GM19035 (cell line): ENCODE data around the gene PLA2G2E.

ENCODE experiments used
- ATAC-seq: cut with Tn5 transposase; IDR thresholded peaks from one replicate; pipeline ENCODE4 v1.9.1; 2021; ENCODE audit not compliant: unreplicated experiment

PLA2G2E gene, protein sequence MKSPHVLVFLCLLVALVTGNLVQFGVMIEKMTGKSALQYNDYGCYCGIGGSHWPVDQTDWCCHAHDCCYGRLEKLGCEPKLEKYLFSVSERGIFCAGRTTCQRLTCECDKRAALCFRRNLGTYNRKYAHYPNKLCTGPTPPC

DNA sequence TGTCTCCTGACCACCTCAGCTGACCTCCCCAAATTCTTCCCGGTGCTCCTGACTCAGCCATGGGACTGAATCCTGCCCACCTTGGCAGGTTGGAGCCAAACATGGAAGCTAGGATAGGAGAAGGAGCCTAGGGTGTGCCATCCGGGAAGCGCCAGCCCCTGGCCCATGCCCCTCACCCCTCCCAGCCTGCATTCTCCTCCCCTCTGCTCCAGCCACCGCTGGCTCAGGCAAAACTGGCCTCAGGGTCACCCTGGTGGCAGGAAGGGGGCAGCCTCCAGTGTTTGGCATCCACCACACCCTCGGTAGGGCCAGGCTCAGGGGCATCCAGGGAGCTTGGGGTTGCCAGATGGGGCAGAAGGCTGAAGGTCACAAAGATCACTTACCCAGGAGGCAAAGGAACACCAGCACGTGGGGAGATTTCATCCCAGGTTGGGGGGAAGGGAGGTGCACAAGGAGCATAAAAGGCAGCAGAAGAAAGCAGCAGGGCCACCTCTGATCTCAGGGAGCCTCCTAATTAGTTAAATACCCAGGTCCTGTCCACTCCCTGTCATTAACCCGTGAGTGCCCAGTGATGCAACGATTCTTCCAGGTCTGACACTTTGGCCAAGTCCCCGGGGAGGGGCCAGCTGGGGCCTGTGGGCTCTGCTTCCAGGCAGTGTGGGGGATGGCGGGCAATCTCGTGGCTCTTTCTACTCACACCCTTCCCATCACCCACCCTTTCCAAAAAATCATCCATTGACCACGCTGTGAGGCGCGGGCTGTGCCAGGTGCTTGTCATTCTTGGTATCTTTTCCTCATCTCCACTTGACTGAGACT, at the start of gene PLA2G2E:
PLA2G2E (minus strand) TSS at position 481 of the 816 bp plus-strand sequence; CDS start at position 423, 58 bp downstream.
- no peak for ATAC-seq

DNA sequence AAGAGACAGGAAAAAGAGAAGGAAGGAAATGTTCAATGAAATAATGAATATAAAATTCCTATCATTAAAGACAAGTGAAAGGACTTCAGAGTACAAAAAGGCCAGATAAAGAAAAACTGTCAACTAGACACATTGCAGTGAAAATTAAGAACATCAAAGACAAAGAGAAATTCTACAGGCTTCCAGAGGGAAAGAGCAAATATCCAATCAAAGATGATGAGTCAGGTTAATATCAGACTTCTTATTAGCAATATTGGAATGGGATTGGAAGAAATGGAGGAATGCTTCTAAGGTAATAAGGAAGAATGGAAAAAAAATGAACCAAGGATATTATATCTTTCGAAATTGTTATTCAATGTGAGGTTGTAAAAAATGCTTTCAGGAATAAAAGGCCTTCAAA, 48.2 kb upstream of the PLA2G2E start:
- no peak for ATAC-seq

DNA sequence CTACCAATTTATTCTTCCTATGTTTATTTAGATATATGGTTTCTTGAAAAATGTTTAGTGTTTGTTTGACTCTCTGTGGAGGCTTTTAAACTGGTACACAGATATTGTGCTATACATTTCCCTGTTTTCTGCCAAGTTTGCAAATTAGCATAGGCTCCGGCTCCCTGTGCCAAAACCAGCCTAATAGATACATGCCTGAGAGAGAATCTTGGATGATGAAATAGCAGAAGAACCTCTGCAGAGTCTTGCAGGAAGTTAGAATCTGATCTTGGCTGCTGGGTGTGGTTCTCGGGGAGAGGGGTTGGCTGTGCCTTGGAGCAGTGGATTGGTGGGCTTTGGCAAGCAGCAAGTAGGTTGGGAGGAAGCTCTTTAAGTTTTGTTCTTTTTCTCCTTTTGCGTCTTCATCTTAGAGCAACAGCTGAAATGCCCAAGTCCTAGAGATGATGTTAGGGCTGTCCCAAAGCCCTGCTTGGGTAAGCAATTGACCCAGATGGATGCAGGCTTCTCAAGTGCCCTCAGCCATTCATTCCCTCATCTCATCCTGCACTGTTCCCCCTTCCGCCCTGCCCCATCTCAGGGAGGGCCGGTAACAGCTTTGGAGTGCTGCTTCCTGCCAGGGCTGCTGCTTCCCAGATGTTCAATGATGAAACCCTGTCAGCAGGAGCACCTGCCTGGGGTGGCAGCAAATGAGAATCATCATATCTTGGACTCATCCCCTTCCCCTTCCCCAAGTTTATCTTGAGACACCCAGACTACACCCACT, 46.7 kb upstream of the PLA2G2E start:
- no peak for ATAC-seq

DNA sequence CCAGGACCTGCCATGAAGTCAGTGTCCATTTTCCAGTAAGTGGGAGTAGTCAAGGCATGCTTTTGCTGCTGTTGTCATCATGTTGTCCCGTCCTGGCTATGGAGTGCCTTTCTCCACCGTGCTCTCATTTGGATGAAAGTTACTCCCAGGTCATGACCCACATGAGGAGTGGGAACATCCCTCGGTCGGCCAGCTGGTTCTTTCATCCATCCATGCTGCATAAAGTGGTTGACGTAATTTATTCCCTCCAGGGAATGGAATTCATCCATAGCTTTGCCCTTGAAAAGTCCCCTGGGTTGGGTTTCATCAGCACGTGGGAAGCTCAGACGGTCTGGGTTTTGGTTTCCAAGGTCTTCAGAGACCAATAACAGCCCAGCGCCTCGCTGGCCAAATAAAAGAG, 44.4 kb upstream of the PLA2G2E start:
- no peak for ATAC-seq

DNA sequence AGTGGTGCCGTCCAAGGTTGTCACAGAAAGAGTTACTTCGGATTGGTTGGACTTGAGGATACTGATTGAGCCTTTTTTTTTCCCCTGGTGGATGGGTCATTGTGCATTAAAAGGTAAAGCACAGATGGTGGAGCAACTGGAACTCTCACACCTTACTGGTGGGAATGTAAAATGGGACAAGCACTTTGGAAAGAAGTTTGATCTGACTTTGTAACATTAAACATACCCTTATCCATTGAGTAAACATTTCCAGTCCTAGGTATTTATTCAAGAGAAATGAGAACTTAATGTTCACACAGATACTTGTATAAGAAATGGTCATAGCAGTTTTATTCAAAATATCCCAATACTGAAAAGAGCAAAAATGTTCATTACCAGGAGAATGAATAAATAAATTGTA, 41.1 kb upstream of the PLA2G2E start:
- ATAC-seq, result no peak

DNA sequence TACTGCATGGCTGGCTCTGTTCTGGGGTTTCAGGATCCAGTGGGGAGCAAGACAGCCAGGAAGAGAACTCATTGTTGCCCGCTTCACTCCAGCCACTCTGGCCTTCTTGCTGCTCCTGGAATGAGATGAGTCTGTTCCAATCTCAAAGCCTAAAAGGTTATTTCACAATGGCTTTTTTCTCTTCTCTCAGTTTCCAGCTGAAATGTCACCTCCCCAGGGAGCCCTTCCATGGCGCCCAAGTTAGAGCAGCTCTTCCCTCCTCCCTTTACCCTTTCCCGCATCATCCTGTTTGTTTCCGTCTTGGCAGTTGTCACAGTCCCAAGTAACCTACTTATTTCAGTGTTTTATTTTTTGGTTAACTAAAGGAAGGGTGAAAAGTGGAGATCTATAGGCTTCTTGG, 40.2 kb upstream of the PLA2G2E start:
- ATAC-seq, result no peak

DNA sequence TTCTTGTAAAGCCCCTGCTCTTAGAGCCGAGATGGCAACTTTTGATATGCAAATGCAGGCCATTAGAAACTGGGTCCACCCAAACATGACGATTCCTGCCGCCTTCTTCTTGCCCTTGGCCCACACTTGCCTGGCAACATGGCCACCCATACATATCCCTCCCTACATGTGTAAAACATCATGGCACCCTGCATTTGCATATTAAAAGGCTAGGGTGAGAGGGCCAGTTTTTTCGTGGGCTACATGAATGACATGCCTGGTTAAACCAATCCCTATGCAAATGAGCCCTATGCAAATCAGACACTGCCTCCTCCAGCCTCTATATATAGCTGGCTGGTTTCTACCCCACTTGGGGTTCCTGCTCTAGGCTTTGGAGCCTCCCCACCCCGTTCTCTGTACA, 37.2 kb upstream of the PLA2G2E start:
- ATAC-seq, result no peak

DNA sequence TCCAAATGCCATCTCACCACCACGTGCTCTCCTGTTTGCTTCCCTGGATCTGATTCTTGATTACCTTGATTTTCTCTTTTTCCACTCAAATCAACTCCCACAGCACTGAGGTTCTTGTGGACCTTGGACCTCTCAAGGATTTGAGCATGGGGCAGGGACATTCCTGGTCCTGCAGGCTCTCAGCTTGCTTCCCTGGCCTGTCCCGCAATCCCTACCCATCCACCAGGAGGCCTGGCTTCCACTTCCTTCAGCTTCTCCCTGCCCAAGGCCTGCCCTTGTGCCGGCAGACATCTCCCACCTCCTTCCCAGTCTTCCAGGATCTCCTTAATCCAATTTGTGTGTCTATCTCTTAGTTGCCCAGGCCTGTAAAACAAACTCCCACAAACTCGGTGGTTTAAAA, 34.4 kb upstream of the PLA2G2E start:
- no peak for ATAC-seq

DNA sequence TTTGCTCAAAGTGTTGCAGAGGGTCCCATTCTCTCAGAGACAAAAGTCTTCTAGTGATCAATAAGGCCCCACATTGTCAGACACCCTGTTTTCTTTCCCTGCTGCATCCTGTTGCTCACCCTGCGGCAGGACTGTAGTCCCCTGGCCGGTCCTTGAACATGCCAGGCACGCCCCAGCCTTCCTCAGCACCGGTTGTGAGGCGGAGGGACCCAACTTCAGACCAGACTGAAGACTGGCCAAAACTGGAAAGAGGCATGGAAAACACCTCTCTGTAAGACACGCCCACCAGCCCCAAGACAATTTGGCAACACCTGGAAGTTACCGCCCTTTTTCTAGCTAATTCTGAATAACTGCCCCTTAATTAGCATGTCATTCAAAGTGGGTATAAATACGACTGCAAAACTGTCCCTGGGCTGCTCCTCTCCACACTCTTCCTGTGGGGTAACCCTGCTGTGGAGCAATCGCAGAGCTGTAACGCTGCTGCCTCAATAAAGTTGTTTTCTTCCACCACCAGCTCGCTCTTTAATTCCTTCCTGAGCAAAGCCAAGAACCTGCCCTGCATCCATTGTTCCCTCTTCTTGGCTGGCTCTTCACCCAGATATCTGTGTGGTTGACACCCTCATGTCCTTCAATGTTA, 32.2 kb upstream of the PLA2G2E start:
- ATAC-seq, result no peak

DNA sequence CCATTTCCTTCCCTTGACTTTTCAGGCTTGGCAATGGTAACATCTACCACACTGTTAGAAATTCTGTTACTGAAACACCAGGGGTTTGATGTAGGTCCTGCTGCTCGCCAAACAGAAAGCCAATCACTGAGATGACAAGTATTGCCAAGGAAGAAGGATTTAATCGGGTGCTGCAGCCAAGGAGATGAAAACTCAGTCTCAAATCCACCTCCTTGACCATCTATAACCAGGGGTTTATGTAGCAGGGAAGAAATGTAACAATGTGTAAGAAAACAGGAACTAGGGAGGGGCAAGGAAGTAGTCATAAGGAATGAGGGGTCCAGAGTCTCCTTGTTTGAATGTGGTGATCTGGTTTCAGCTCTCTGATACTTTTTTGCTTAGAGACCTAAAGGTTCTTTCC, 30.6 kb upstream of the PLA2G2E start:
- no peak for ATAC-seq

DNA sequence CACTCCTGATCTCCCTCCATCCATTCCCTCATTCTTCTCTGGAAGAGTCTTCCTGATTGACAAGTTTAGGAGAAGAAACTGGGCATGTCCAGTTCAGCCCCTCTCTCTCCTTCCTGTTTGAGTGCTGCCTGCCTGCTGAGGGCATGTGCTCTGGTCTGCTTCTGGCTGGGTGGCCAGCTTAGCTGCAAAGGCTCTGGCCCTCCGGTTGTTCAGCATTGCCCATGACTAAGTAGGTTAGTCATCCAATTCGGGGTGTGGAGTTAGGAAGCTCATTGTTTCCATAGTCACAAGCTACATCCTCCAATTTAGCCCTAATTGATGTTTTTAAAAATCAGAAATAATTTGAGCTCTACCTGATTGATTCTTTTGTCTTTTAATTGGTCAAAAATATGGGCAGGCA, 25.6 kb upstream of the PLA2G2E start:
- ATAC-seq, result no peak

DNA sequence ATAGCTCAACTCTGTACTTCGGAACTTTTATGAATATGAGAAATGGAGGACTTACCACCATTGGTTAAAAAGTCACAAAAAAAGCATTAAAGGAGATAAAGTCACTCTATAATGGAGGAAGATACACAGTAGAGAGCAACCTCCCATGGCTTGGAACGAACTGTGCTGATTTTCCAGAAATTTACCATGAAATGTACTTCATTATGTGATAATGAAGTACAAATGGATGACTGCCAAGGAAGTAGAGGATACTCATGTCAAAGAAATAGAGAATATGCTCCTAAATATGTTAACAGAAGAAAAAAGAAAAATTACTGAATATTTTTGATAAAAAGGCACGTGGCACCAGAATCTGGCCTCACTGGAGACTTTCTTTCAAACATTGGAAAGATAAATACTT, 23.6 kb upstream of the PLA2G2E start:
- ATAC-seq, result no peak

DNA sequence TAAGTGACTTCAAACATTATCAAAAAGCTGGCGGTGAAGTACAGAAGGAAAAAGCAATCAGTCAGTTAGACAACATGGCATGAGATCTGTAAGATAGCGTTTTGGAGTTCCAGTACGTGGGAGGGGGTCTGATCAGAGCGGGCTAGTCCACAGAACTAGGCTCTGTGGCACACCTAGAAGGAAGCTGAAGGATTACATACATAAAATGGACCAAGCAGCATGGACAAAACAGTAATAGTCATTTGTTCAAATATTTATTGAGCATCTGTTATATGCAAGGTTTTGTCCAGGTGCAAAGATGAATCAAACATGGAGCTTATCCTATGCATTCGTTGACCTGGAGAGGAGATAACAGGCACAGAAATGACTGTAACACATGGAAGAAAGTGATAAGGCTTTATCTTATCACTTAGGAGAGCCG, 22.9 kb upstream of the PLA2G2E start:
- ATAC-seq, result no peak

DNA sequence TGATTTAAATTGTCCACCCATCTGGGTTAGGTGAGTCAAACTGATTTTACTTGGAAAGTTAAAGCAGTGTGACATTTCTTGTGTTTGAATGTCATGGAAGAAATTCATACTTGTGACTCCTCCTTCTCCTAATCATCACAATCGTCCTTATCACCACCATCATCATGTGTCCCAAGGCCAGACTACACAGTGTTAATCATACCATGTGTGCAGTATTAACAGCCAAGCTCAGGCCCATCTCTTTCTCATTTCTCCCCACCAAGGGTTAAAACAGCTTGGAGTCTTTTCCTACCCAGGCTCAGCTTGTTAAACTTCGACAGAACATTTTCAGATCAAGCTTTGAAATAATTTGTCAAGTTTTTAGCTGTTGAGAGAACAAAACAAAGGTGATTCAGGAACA, 22.5 kb upstream of the PLA2G2E start:
- ATAC-seq, result no peak

DNA sequence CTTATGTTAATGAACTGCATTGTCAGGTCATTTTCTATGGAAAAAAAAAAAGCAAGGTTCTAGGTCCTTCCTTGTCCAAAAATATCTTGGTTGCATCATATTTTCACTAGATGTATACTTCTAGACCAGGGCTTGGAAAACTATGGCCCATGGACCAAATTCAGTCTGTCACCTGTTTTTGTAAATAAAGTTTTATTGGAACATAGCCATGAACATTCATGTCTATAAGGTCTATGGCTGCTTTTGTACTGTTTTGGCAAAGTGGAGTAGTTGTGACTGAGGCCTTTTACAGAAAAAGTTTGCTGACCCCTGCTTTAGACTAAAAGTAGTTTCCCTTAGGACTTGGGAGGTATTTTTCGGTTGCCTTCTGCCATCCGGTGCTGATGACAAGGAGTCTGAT, 19.2 kb upstream of the PLA2G2E start:
- ATAC-seq, result no peak

DNA sequence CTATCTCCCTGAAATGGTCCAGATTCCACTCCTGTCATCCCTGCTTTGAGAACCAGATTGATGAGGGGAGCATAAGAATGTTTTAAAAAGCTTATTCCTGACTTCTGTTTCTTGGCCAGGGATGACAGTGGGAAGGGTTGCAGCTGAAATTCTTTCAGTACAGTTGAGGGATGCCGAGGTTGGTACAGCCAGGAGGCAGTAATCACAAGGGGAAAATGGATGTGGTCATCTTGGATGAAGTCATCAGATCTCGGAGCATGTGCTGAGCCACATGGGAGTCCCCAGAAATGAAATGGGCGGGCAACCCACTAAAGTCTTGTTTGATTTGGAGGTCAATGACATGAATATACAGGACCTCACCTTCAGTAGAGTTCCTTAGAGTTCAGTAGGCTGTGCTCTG, 18.7 kb upstream of the PLA2G2E start:
- ATAC-seq, result no peak

DNA sequence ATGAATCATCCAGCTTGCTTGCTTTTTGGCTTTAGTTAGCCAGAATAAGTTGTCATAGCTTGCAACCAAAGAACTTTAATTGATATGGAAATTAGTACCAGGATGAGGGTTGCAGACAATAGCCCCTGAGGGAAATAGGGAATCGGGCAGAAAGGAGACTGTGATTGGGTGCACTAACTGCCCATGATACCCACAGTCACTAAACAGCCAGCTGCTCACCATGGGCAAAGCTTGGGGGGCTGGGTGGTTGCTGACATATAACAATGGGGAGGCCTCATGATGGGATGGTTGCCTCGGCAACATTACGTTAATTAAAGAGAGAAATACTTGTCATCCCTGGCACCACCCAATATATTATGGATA, 17.8 kb upstream of the PLA2G2E start:
- no peak for ATAC-seq

DNA sequence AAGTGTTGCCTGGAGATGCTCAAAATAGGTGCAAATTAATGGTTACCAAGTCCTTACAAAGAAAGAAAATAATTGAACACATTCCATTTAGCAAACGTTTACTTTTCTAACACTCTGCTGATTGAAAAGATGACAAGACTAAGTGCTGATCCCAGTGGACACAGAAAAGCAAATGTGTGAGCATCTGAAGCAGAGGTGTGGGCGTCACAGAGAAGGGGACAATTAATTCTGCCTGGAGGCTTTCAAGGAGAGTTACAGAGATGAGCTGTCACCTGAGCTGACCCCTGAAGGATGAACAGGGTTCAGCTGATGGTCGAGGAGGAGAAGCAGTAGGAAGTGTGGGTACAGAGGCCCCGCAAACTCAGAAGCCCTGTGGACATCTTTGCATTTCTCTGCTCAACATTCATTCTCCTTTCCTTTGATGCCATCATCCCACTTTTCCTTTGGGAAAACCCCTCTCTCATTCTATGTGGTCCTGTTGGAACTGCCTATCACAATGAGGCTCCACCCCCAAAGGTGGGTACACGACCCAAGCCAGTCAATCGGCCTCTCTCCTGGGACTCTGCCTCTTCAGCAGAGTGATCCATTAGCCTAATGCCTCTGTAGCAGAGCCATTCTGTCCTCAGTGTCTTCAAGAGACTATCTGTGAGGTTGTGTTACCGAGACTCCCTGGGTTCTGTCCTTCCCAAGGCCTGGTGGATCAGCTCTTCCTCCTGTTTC, 17.2 kb upstream of the PLA2G2E start:
- no peak for ATAC-seq

DNA sequence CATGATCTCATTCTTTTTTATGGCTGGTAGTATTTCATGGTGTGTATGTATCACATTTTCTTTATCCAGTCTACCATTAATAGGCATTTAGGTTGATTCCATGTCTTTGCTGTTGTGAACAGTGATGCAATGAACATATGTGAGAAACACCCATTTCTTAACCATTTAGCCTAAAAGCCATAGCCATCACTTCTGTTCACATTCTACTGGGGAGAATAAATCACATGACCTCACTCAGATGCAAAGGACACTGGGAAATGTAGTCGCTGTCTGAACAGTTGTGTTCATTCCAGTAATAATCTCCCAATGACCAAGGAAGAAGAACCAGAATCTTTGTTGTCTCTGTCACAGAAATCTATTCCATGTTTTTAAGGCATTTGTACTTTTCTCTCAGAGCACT, 15.1 kb upstream of the PLA2G2E start:
- no peak for ATAC-seq

DNA sequence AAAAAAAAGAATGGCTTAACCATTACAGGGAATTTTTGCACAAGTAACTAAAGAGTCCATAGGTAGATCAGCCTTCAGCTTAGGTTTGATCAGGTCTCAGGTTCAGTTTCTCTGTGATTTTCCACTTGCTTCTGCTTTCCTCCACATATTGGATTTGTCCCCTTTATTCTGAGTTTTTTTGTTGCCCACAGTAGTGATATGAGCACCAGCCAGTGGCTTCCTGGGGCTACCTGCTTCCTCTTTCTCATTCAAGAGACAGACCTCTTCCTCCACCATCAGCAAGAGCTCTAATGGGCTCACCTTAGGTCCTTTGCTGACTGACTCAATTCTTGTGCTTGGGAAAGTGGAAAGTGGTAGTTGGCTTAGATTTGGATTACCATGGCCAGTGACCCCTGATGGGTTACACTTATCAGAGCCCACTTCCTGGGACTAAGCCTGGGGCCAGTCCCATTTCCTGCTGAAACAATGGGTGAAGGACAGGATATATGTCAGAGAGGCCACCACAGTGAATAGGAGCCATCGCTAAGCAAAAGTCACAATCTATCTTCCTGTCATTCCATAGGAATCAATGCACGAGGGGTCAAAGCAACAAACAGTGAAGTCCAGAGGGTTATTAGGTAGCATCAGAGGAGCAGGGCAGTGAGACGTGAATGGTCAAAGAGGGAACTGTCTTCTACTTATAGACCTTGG, 12.8 kb upstream of the PLA2G2E start:
- ATAC-seq, result no peak

DNA sequence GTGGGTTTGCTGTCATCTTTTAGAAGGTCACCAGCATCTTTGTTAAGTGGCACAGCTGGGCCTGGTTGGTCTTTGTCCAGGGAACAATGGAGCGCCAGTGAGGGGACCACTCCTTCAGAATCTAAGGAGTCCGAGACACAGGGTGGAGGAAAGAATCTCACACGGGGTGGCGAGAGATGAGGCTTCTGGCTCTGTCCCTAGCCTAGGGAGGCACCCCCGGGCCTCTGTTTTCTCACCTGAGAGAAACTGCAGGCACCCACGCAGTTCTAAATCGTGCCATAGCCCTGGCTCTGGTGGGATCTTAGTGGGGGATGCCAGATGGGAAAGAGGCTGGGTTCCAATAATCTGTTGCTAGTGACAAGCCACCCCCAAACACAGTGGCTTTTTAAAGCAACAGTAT, 10.9 kb upstream of the PLA2G2E start:
- no peak for ATAC-seq
